Suprapubic skin (tissue), 4 donors: ENCODE measurements around the gene DAB2.

Experiments used
- POLR2A ChIP-seq, 2 donors: fragments of 450-650 bp; IDR thresholded peaks; one replicate each; pipeline ENCODE4 v1.6.1; 2017; ENCODE audit warnings: antibody characterized with exemption in 2 of 2, mild to moderate bottlenecking in 2 of 2, moderate library complexity in 2 of 2
- POLR2AphosphoS5 ChIP-seq, 3 donors: sonication (generic); formaldehyde crosslinking; IDR thresholded peaks; one replicate each; pipeline ENCODE4 v1.6.1; 2017; ENCODE audit warnings: antibody characterized with exemption in 3 of 3

DNA sequence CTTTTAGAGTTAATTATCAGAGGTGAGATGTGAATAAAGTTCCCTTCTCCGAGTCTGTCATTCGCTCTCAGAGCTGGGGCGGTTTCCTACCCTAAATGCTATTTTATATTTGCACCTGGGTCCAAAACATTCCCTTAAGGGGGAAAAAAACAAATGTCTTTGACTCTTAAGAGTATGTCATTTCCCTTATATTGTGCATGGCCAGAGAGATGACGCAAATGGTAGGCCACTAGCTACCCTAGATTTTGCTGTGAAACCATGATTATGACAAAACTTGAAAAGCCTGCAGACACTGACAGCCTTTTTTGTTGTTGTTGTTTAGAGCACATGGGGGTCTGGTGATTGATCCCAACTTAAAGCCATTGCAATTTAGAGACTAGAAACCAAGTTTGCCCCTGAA lies 12.8 kb downstream of the DAB2 start:
- TF ChIP-seq POLR2A (IDR thresholded peaks at IDR 0.05): no peak
- TF ChIP-seq POLR2AphosphoS5 (IDR thresholded peaks at IDR 0.05): no peak
